H1 (cell line): ENCODE measurements around the gene KCNAB2. TPM values are rescaled to one million over a fixed set of nuclear protein-coding genes. Genes with fewer than 3 reads are reported as not detected.

Experiments used
- CTCF ChIA-PET: fragments of 300-600 bp; sonication (Branson Sonifier 250); formaldehyde crosslinking; loops from one replicate; lab custom pipeline; 2021; ENCODE audit not compliant: partially characterized antibody; lab: Charles Lee
- POLR2A ChIA-PET: fragments of 300-600 bp; sonication (Branson Sonifier 250); formaldehyde crosslinking; loops from one replicate; lab custom pipeline; 2021; ENCODE audit warnings: inconsistent platforms; ENCODE audit not compliant: partially characterized antibody; lab: Charles Lee
- DNase-seq, 2 experiments: peaks; one replicate each; pipeline versions ENCODE4 v3.0.0 to v3.0.0-alpha.2; 2010 to 2022; ENCODE audit warnings: low spot score in 2 of 2, low read depth in 1 of 2, mixed read lengths in 1 of 2
- FAIRE-seq: peaks from 2 replicates; lab custom pipeline; 2011; peaks lifted over from hg19 to GRCh38; lab: Jason Lieb, UNC
- H2AFZ ChIP-seq: 2 replicates; pipeline ENCODE4 v1.8.1; 2012; ENCODE audit warnings: low read length, inconsistent platforms
- H2AK5ac ChIP-seq: 2 replicates; pipeline ENCODE4 v1.6.1; 2013; ENCODE audit warnings: low read depth, low read length
- H2BK120ac ChIP-seq: replicated peaks from 2 replicates; pipeline ENCODE3; 2013; ENCODE audit warnings: low read depth, low read length, inconsistent platforms
- H2BK12ac ChIP-seq: 2 replicates; pipeline ENCODE4 v1.6.1; 2013; ENCODE audit warnings: low read depth, low read length
- H2BK15ac ChIP-seq: 2 replicates; pipeline ENCODE4 v1.6.1; 2013; ENCODE audit warnings: low read length
- H2BK20ac ChIP-seq: 2 replicates; pipeline ENCODE4 v1.6.1; 2013; ENCODE audit warnings: low read length
- H2BK5ac ChIP-seq: 2 replicates; pipeline ENCODE4 v1.6.1; 2013; ENCODE audit warnings: low read depth, low read length
- H3K14ac ChIP-seq: 2 replicates; pipeline ENCODE4 v1.6.1; 2013; ENCODE audit warnings: inconsistent platforms; ENCODE audit not compliant: insufficient read length
- H3K18ac ChIP-seq: 2 replicates; pipeline ENCODE4 v1.6.1; 2013; ENCODE audit warnings: low read length; ENCODE audit errors: extremely low read depth
- H3K23ac ChIP-seq: 2 replicates; pipeline ENCODE4 v1.6.1; 2013; ENCODE audit warnings: inconsistent platforms; ENCODE audit not compliant: insufficient read length
- H3K23me2 ChIP-seq: 2 replicates; pipeline ENCODE4 v1.6.1; 2013; ENCODE audit warnings: low read depth, low read length
- H3K27ac ChIP-seq: 2 replicates; pipeline ENCODE4 v1.6.1; 2011; ENCODE audit warnings: low read depth, low read length, inconsistent platforms
- H3K27me3 ChIP-seq, 4 experiments: replicated peaks in 1 of 4; 1 replicate in 1 of 4; 2 replicates in 3 of 4; pipeline versions ENCODE4 v1.6.1 to v1.8.1; 2011 to 2013; ENCODE audit warnings: low read length in 3 of 4, mild to moderate bottlenecking in 3 of 4, inconsistent platforms in 2 of 4, mixed read lengths in 2 of 4, moderate library complexity in 1 of 4; ENCODE audit not compliant: control insufficient read depth in 3 of 4, insufficient read depth in 3 of 4; ENCODE audit errors: extremely low read depth in 1 of 4
- H3K36me3 ChIP-seq, 4 experiments: 2 replicates each; pipeline versions ENCODE4 v1.6.1 to v1.8.1; 2011 to 2013; ENCODE audit warnings: mild to moderate bottlenecking in 4 of 4, low read length in 3 of 4, moderate library complexity in 2 of 4, control low read depth in 1 of 4, inconsistent platforms in 1 of 4; ENCODE audit not compliant: insufficient read depth in 4 of 4, control insufficient read depth in 2 of 4
- H3K4ac ChIP-seq: replicated peaks from 2 replicates; pipeline ENCODE3; 2013; ENCODE audit warnings: low read length, low read depth, mixed read lengths, inconsistent platforms; ENCODE audit not compliant: insufficient read length
- H3K4me1 ChIP-seq, 4 experiments: replicated peaks in 1 of 4; 1 replicate in 1 of 4; 2 replicates in 3 of 4; pipeline versions ENCODE4 v1.6.1 to v1.8.1; 2011 to 2013; ENCODE audit warnings: low read length in 3 of 4, inconsistent platforms in 2 of 4, mixed read lengths in 1 of 4; ENCODE audit not compliant: insufficient read depth in 4 of 4, control insufficient read depth in 3 of 4
- H3K4me2 ChIP-seq, 2 experiments: 2 replicates each; pipeline versions ENCODE4 v1.6.1 to v1.8.1; 2011 to 2013; ENCODE audit warnings: low read depth in 2 of 2, low read length in 2 of 2, control low read depth in 1 of 2, inconsistent platforms in 1 of 2, mild to moderate bottlenecking in 1 of 2; ENCODE audit not compliant: insufficient read depth in 1 of 2
- H3K4me3 ChIP-seq, 4 experiments: fragments of 200-600, 300-600 bp in 1 of 4; sonication (generic), shearing (Covaris generic), sonication (Bioruptor Twin) in 1 of 4; 2 replicates each; pipeline versions ENCODE4 v1.5.1 to v1.8.1; 2011 to 2016; ENCODE audit warnings: low read length in 4 of 4, low read depth in 3 of 4, control low read depth in 2 of 4, inconsistent platforms in 2 of 4, mild to moderate bottlenecking in 2 of 4, mixed read lengths in 1 of 4, moderate library complexity in 1 of 4; ENCODE audit not compliant: insufficient read depth in 2 of 4; ENCODE audit errors: extremely low read depth in 1 of 4
- H3K56ac ChIP-seq: replicated peaks from 2 replicates; pipeline ENCODE3; 2013; ENCODE audit warnings: low read depth, mild to moderate bottlenecking, mixed read lengths, low read length, inconsistent platforms; ENCODE audit not compliant: insufficient read length
- H3K79me1 ChIP-seq: 2 replicates; pipeline ENCODE4 v1.6.1; 2013; ENCODE audit warnings: low read depth, low read length, control low read depth
- H3K79me2 ChIP-seq, 2 experiments: 2 replicates each; pipeline versions ENCODE4 v1.6.1 to v1.8.1; 2012 to 2013; ENCODE audit warnings: low read length in 2 of 2, mild to moderate bottlenecking in 2 of 2, inconsistent platforms in 1 of 2; ENCODE audit not compliant: insufficient read depth in 2 of 2, control insufficient read depth in 1 of 2
- H3K9ac ChIP-seq, 4 experiments: replicated peaks in 1 of 4; 1 replicate in 1 of 4; 2 replicates in 3 of 4; pipeline versions ENCODE4 v1.6.1 to v1.8.1; 2011 to 2013; ENCODE audit warnings: low read depth in 3 of 4, low read length in 3 of 4, control low read depth in 2 of 4, mild to moderate bottlenecking in 2 of 4, moderate library complexity in 2 of 4, inconsistent platforms in 1 of 4; ENCODE audit errors: extremely low read depth in 1 of 4
- H3K9me3 ChIP-seq, 2 experiments: 2 replicates each; pipeline versions ENCODE4 v1.6.1 to v1.8.1; 2012 to 2013; ENCODE audit warnings: mild to moderate bottlenecking in 2 of 2, moderate library complexity in 2 of 2, control low read depth in 1 of 2, inconsistent platforms in 1 of 2, low read depth in 1 of 2, low read length in 1 of 2, mixed read lengths in 1 of 2; ENCODE audit not compliant: insufficient read depth in 2 of 2
- H4K20me1 ChIP-seq, 2 experiments: replicated peaks in 1 of 2; 2 replicates each; pipeline versions ENCODE3 to v1.8.1; 2011 to 2013; ENCODE audit warnings: inconsistent platforms in 2 of 2, low read length in 2 of 2, mild to moderate bottlenecking in 1 of 2; ENCODE audit not compliant: insufficient read depth in 2 of 2, control insufficient read depth in 1 of 2
- H4K5ac ChIP-seq: 2 replicates; pipeline ENCODE4 v1.6.1; 2013; ENCODE audit warnings: low read length, low read depth, mixed read lengths, inconsistent platforms; ENCODE audit not compliant: insufficient read length
- H4K8ac ChIP-seq: 2 replicates; pipeline ENCODE4 v1.8.0; 2013; ENCODE audit warnings: mild to moderate bottlenecking, moderate library complexity, low read length, inconsistent platforms; ENCODE audit not compliant: insufficient read depth; ENCODE audit errors: extremely low read depth
- H4K91ac ChIP-seq: replicated peaks from 2 replicates; pipeline ENCODE3; 2013; ENCODE audit warnings: low read length, mixed read lengths, inconsistent platforms; ENCODE audit not compliant: insufficient read length
- CHD2 ChIP-seq: IDR thresholded peaks from 2 replicates; pipeline ENCODE4 v1.6.1; 2012; ENCODE audit warnings: low read length, improper control_type of control experiment
- CREB1 ChIP-seq: IDR thresholded peaks from 2 replicates; pipeline ENCODE4 v1.6.1; 2012; ENCODE audit warnings: inconsistent platforms
- CTBP2 ChIP-seq: IDR thresholded peaks from 2 replicates; pipeline ENCODE4 v1.7.0; 2011; ENCODE audit warnings: borderline replicate concordance, mild to moderate bottlenecking, moderate library complexity, mixed read lengths, low read length; ENCODE audit not compliant: insufficient read depth, insufficient read length
- EP300 ChIP-seq, 2 experiments: IDR thresholded peaks; 1 replicate in 1 of 2; 2 replicates in 1 of 2; pipeline ENCODE4 v1.6.1; 2011 to 2012; ENCODE audit warnings: low read depth in 2 of 2, low read length in 2 of 2, mild to moderate bottlenecking in 2 of 2, borderline replicate concordance in 1 of 2, inconsistent platforms in 1 of 2, moderate library complexity in 1 of 2
- NANOG ChIP-seq: IDR thresholded peaks from 2 replicates; pipeline ENCODE4 v1.6.1; 2011; ENCODE audit warnings: low read length, low read depth, mild to moderate bottlenecking, inconsistent platforms; ENCODE audit not compliant: insufficient read depth, poor library complexity, severe bottlenecking
- NRF1 ChIP-seq: IDR thresholded peaks from 2 replicates; pipeline ENCODE4 v1.6.1; 2011; ENCODE audit warnings: mild to moderate bottlenecking, low read depth, low read length, improper control_type of control experiment
- SAP30 ChIP-seq: fragments of 300-600 bp; sonication (generic); IDR thresholded peaks from 2 replicates; pipeline ENCODE4 v1.7.1; 2012; ENCODE audit warnings: low read length, moderate library complexity, mild to moderate bottlenecking, inconsistent platforms; ENCODE audit not compliant: insufficient read depth, insufficient replicate concordance
- SIRT6 ChIP-seq: IDR thresholded peaks from one replicate; pipeline ENCODE4 v1.7.1; 2012; ENCODE audit warnings: low read length, inconsistent platforms
- TAF1 ChIP-seq: IDR thresholded peaks from 2 replicates; pipeline ENCODE4 v1.6.1; 2011; ENCODE audit warnings: mild to moderate bottlenecking, low read depth, low read length
- TBP ChIP-seq: IDR thresholded peaks from 2 replicates; pipeline ENCODE4 v1.6.1; 2011; ENCODE audit warnings: low read depth, low read length, improper control_type of control experiment
- USF2 ChIP-seq: IDR thresholded peaks from 2 replicates; pipeline ENCODE4 v1.6.1; 2011; ENCODE audit warnings: low read length, improper control_type of control experiment
- WGBS, 2 experiments: shearing (Covaris generic) in 1 of 2; methylation state at CpG; one replicate each; pipeline versions ENCODE4 v1.1.6 to v1.1.7; 2013 to 2015; ENCODE audit warnings: low lambda C conversion rate in 2 of 2, mixed read lengths in 2 of 2, inconsistent platforms in 1 of 2, low coverage in 1 of 2, missing lambda C conversion rate in 1 of 2; ENCODE audit not compliant: insufficient replicate concordance in 2 of 2, insufficient coverage in 1 of 2, insufficient read length in 1 of 2; ENCODE audit errors: extremely low coverage in 1 of 2, missing lambda C conversion rate in 1 of 2; 5-methylcytosine and 5-hydroxymethylcytosine counted together
- polyA plus RNA-seq, 7 experiments: library from polyadenylated mRNA; depleted of rRNA in 3 of 7; stranded (reverse) in 5 of 7; unstranded in 2 of 7; fragments of >200 nt in 5 of 7; fragments of 200-250 nt in 2 of 7; gene quantifications; 1 replicate in 5 of 7; 2 replicates in 1 of 7; 4 replicates in 1 of 7; pipeline versions ENCODE4 v1.2.1 to v1.2.3, GENCODE V29; 2011 to 2013; ENCODE audit warnings: missing spikeins in 2 of 7, mixed read lengths in 2 of 7
- total RNA-seq: library from RNA; stranded (reverse); fragmentation: NEBNext Ultra II Directional; extraction: Animal tissue kit (Norgen Biotek cat#: 25700); gene quantifications from 2 replicates; pipeline ENCODE4 v1.2.1, GENCODE V29; 2021

Gene KCNAB2
- total and polyA plus RNA-seq, 2 of the 8 experiments (the other 6 are each of a cell fraction or from before 2014, with no cell fraction given) = 4.5 to 7.0 TPM

GRCh38 chr1:6054596-6054995 lies 8.9 kb downstream of the KCNAB2 start:
- H3K23ac ChIP-seq = no peak overlapping the region
- POLR2A ChIA-PET = no interaction called here

More at GRCh38 chr1:6054596-6054995, 8.9 kb downstream of the KCNAB2 start:
- no peak for FAIRE-seq
- no peak overlapping the region for H2AFZ ChIP-seq
- no peak overlapping the region for H2BK120ac ChIP-seq
- H3K4me2 ChIP-seq = no peak overlapping the region
- H2BK15ac ChIP-seq = no peak overlapping the region
- no peak overlapping the region for H3K4ac ChIP-seq
- H2BK5ac ChIP-seq = no peak overlapping the region
- H3K27me3 ChIP-seq = no peaks in the 10 kb centered on the region; a peak in 1 of 7 replicates
- no peak overlapping the region for H3K27ac ChIP-seq
- H3K14ac ChIP-seq = no peak overlapping the region
- no peak for TF ChIP-seq CTBP2
- TF ChIP-seq NANOG = no peak
- no peak for TF ChIP-seq NRF1
- no peak for TF ChIP-seq SIRT6
- TF ChIP-seq CHD2 = no peak
- TF ChIP-seq USF2 = no peak
- TF ChIP-seq CREB1 = no peak
- no peak for TF ChIP-seq TBP
- no peak for TF ChIP-seq SAP30
- TF ChIP-seq EP300 (IDR thresholded peaks at IDR 0.05; ENCODE audit: borderline replicate concordance in 1 of 2, low read depth in 2 of 2, low read length in 2 of 2) = no peak
- no peak for TF ChIP-seq TAF1
- TF ChIP-seq, all 59 proteins: peak for 0
- H2AK5ac ChIP-seq = no peak overlapping the region
- H4K5ac ChIP-seq = no peak overlapping the region
- no peak overlapping the region for H3K4me3 ChIP-seq
- no peak overlapping the region for H3K9ac ChIP-seq
- peaks cover 2 to 6% (median 4%) of the 10 kb centered on the region in 4 experiments; a peak in 4 of 7 replicates for H3K4me1 ChIP-seq
- H4K20me1 ChIP-seq = peaks cover 0 to 3% of the 10 kb centered on the region in 2 experiments
- H4K91ac ChIP-seq = no peak overlapping the region
- no peak for DNase-seq
- H3K79me2 ChIP-seq = no peaks in the 10 kb centered on the region
- CTCF ChIA-PET = interaction anchor here (1.3 to 5.5 kb wide), 6 partner anchors 9 to 114 kb away, joined by 5 to 43 read pairs (median 18); no protein-coding TSS in a partner anchor
- H3K79me1 ChIP-seq = no peaks in the 10 kb centered on the region; the same call in 1 of the 2 replicates
- WGBS, 2 experiments = 89% methylated on average over 6 of the region's 6 CpGs; no CpG with 5 or more reads in 1 of the 2 experiments
- H3K18ac ChIP-seq = no peak overlapping the region
- H2BK12ac ChIP-seq = no peak overlapping the region
- no peaks in the 10 kb centered on the region for H3K9me3 ChIP-seq
- H3K23me2 ChIP-seq = no peaks in the 10 kb centered on the region
- no peaks in the 10 kb centered on the region for H3K36me3 ChIP-seq
- no peak overlapping the region for H2BK20ac ChIP-seq
- H3K56ac ChIP-seq = no peak overlapping the region
- H4K8ac ChIP-seq = no peak overlapping the region
